GM12878 (cell line): ENCODE data around the gene DNAJB11. TPM values are rescaled to one million over a fixed set of nuclear protein-coding genes. Genes with fewer than 3 reads are reported as not detected.

Source experiments
- CHD1 ChIP-seq: IDR thresholded peaks from 2 replicates; pipeline ENCODE4 v1.6.1; 2012; ENCODE audit warnings: low read depth, low read length, improper control_type of control experiment
- CHD2 ChIP-seq: IDR thresholded peaks from 2 replicates; pipeline ENCODE4 v1.6.1; 2011; ENCODE audit warnings: low read depth, low read length, improper control_type of control experiment, borderline replicate concordance
- E4F1 ChIP-seq: fragments of 450-650 bp; IDR thresholded peaks from 2 replicates; pipeline ENCODE4 v1.6.1; 2018; ENCODE audit warnings: borderline replicate concordance, mild to moderate bottlenecking; ENCODE audit not compliant: partially characterized antibody
- ESRRA ChIP-seq: IDR thresholded peaks from 2 replicates; pipeline ENCODE4 v1.6.1; 2012; ENCODE audit warnings: mild to moderate bottlenecking, low read length, improper control_type of control experiment
- JUNB ChIP-seq: IDR thresholded peaks from 2 replicates; pipeline ENCODE4 v1.6.1; 2016; ENCODE audit warnings: antibody characterized with exemption, mild to moderate bottlenecking
- MLLT1 ChIP-seq: fragments of 450-650 bp; IDR thresholded peaks from 2 replicates; pipeline ENCODE4 v1.6.1; 2016; ENCODE audit warnings: mild to moderate bottlenecking
- NBN ChIP-seq: fragments of 450-650 bp; IDR thresholded peaks from 2 replicates; pipeline ENCODE4 v1.6.1; 2016
- POU2F2 ChIP-seq: IDR thresholded peaks from 3 replicates; pipeline ENCODE4 v1.6.1; 2011; ENCODE audit warnings: low read depth, mild to moderate bottlenecking, low read length, borderline replicate concordance
- SIX5 ChIP-seq: IDR thresholded peaks from 2 replicates; pipeline ENCODE4 v1.6.1; 2011; ENCODE audit warnings: mild to moderate bottlenecking, low read depth, low read length, moderate library complexity; ENCODE audit not compliant: severe bottlenecking
- TAF1 ChIP-seq: IDR thresholded peaks from 2 replicates; pipeline ENCODE4 v1.6.1; 2011; ENCODE audit warnings: mild to moderate bottlenecking, low read depth, low read length, borderline replicate concordance
- TCF7 ChIP-seq: IDR thresholded peaks from 2 replicates; pipeline ENCODE4 v1.6.1; 2014; ENCODE audit warnings: antibody characterized with exemption, borderline replicate concordance
- ZBED1 ChIP-seq: IDR thresholded peaks from 2 replicates; pipeline ENCODE4 v1.6.1; 2016; ENCODE audit warnings: borderline replicate concordance
- polyA plus RNA-seq, 11 experiments: library from polyadenylated mRNA; depleted of rRNA in 4 of 11; unstranded in 6 of 11; stranded (reverse) in 5 of 11; fragments of >200 nt; fragmentation: Nextera tagmentation in 4 of 11; fragmentation: Illumina TruSeq in 1 of 11; extraction: Ambion mirVana in 4 of 11; extraction: Trizol in 1 of 11; gene quantifications; 1 replicate in 1 of 11; 2 replicates in 10 of 11; pipeline versions ENCODE4 v1.2.1 to v1.2.3, GENCODE V29; 2011 to 2016; ENCODE audit warnings: inconsistent platforms in 2 of 11, missing spikeins in 2 of 11, low read depth in 1 of 11
- total RNA-seq, 4 experiments: library from RNA; depleted of rRNA in 3 of 4; stranded (reverse); fragments of >200 nt in 3 of 4; fragmentation: Illumina TruSeq in 1 of 4; extraction: Trizol in 1 of 4; gene quantifications; 2 replicates each; pipeline versions ENCODE4 v1.2.1 to v1.2.3, GENCODE V29; 2013 to 2021
- TF ChIP-seq, protein P1 (sequence below): fragments of 450-650 bp; IDR thresholded peaks from 2 replicates; pipeline ENCODE4 v1.6.1; 2017; ENCODE audit warnings: mild to moderate bottlenecking, low read depth, inconsistent platforms; ENCODE audit not compliant: poor library complexity, severe bottlenecking
- TF ChIP-seq, protein P2 (sequence below): fragments of 450-650 bp; IDR thresholded peaks from 2 replicates; pipeline ENCODE4 v1.6.1; 2018; ENCODE audit warnings: mild to moderate bottlenecking, low read depth, moderate library complexity; ENCODE audit not compliant: partially characterized antibody
- TF ChIP-seq, protein P3 (sequence below): IDR thresholded peaks from 2 replicates; pipeline ENCODE4 v1.6.1; 2011; ENCODE audit warnings: borderline replicate concordance, low read depth, mild to moderate bottlenecking, moderate library complexity, low read length; ENCODE audit not compliant: insufficient read depth, poor library complexity, severe bottlenecking

The DNAJB11 gene
- total and polyA plus RNA-seq, 10 of the 15 experiments (the other 5 are each of a cell fraction or from before 2014, with no cell fraction given), result 16.2 to 135 (median 57.8) TPM

DNA sequence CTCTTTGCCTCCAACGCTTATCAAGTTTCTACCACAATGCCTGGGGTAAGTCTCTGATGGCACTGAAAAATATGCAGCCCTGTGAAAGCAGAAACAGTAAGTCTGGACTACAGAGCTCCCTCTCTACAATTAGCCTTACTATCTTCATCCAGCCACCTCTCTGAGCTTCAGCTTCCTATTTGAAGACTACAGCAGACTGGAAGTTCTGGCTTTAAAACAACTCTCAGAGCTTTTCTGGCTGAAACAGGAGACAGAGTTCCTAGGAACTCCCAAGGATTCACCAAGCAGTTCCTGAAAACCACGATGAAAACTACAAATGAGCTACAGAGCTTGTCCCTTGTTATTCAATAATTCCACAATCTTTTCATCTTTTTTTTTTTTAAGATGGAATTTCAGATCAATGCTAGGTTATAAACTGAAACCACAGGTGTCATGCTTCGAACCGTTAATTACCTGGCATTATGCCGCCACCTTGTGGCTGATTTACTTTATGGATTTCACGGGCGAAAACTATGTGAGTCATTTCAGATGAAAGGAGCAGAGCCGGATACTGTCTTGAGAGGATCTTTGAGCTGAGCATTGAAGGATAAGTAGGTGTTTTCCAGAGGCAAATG lies 30.2 kb upstream of the DNAJB11 start (continued):
- TF ChIP-seq, protein P1, sequence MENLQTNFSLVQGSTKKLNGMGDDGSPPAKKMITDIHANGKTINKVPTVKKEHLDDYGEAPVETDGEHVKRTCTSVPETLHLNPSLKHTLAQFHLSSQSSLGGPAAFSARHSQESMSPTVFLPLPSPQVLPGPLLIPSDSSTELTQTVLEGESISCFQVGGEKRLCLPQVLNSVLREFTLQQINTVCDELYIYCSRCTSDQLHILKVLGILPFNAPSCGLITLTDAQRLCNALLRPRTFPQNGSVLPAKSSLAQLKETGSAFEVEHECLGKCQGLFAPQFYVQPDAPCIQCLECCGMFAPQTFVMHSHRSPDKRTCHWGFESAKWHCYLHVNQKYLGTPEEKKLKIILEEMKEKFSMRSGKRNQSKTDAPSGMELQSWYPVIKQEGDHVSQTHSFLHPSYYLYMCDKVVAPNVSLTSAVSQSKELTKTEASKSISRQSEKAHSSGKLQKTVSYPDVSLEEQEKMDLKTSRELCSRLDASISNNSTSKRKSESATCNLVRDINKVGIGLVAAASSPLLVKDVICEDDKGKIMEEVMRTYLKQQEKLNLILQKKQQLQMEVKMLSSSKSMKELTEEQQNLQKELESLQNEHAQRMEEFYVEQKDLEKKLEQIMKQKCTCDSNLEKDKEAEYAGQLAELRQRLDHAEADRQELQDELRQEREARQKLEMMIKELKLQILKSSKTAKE, result peak; percentile 37
- TF ChIP-seq POU2F2, result no peak
- TF ChIP-seq, protein P2, sequence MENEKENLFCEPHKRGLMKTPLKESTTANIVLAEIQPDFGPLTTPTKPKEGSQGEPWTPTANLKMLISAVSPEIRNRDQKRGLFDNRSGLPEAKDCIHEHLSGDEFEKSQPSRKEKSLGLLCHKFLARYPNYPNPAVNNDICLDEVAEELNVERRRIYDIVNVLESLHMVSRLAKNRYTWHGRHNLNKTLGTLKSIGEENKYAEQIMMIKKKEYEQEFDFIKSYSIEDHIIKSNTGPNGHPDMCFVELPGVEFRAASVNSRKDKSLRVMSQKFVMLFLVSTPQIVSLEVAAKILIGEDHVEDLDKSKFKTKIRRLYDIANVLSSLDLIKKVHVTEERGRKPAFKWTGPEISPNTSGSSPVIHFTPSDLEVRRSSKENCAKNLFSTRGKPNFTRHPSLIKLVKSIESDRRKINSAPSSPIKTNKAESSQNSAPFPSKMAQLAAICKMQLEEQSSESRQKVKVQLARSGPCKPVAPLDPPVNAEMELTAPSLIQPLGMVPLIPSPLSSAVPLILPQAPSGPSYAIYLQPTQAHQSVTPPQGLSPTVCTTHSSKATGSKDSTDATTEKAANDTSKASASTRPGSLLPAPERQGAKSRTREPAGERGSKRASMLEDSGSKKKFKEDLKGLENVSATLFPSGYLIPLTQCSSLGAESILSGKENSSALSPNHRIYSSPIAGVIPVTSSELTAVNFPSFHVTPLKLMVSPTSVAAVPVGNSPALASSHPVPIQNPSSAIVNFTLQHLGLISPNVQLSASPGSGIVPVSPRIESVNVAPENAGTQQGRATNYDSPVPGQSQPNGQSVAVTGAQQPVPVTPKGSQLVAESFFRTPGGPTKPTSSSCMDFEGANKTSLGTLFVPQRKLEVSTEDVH, result no peak
- TF ChIP-seq TAF1, result no peak
- no peak for TF ChIP-seq ESRRA
- TF ChIP-seq NBN, result no peak; the same call in 1 of the 2 replicates
- TF ChIP-seq CHD1, result no peak
- TF ChIP-seq TCF7, result 0 out of 2 replicates have a peak, but pooled peaks have one; percentile 4
- TF ChIP-seq JUNB, result peak; percentile 68
- TF ChIP-seq E4F1, result no peak
- TF ChIP-seq, protein P3, sequence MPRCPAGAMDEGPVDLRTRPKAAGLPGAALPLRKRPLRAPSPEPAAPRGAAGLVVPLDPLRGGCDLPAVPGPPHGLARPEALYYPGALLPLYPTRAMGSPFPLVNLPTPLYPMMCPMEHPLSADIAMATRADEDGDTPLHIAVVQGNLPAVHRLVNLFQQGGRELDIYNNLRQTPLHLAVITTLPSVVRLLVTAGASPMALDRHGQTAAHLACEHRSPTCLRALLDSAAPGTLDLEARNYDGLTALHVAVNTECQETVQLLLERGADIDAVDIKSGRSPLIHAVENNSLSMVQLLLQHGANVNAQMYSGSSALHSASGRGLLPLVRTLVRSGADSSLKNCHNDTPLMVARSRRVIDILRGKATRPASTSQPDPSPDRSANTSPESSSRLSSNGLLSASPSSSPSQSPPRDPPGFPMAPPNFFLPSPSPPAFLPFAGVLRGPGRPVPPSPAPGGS, result no peak
- TF ChIP-seq CHD2, result no peak
- TF ChIP-seq SIX5, result no peak
- no peak for TF ChIP-seq ZBED1
- TF ChIP-seq MLLT1, result peak; percentile 33; the same call in 1 of the 2 replicates
